Kidney glomerular epithelial cell (primary cell): ENCODE results near the gene SHF.

ENCODE experiments used
- DNase-seq: peaks from one replicate; lab custom pipeline; 2025; lab: John Stamatoyannopoulos, UW

Gene SHF

GRCh38 chr15:45126535-45127158, 61.1 kb downstream of the SHF start:
- DNase-seq = peak; percentile 25

GRCh38 chr15:45123397-45123796, 64.4 kb downstream of the SHF start:
- DNase-seq = no peak

GRCh38 chr15:45122719-45123118, 65.0 kb downstream of the SHF start:
- DNase-seq = no peak

- DNase-seq = peak; percentile 84
These were observed 65.9 kb downstream of the SHF start for GRCh38 chr15:45121706-45122417.

GRCh38 chr15:45121020-45121419, 66.7 kb downstream of the SHF start:
- no peak for DNase-seq

- no peak for DNase-seq
These were observed 67.4 kb downstream of the SHF start for GRCh38 chr15:45120081-45120972.

GRCh38 chr15:45118996-45119395, 68.8 kb downstream of the SHF start:
- DNase-seq = no peak

- peak; percentile 89 for DNase-seq
These were observed 69.6 kb downstream of the SHF start for GRCh38 chr15:45118131-45118588.

GRCh38 chr15:45117308-45118130, 70.2 kb downstream of the SHF start:
- no peak for DNase-seq
